Measurements from ENCODE around the gene MBLAC1. TPM values are rescaled to one million over a fixed set of nuclear protein-coding genes. Genes with fewer than 3 reads are reported as not detected.

The MBLAC1 gene
- total RNA-seq, 1 experiment from 2014 or later: 3.5 TPM

GRCh38 chr7:100124301-100125230 lies 2.2 kb upstream of the MBLAC1 start:
- H3K36me3 Mint-ChIP-seq: peaks cover 2% of the 10 kb centered on the region; the same call in 1 of the 2 replicates
- no peak for TF ChIP-seq E2F4 (CRISPR knock-in tag; IDR thresholded peaks at IDR 0.05; ENCODE audit: borderline replicate concordance, low read depth)
- TF ChIP-seq CDX4 (CRISPR knock-in tag; IDR thresholded peaks at IDR 0.05; ENCODE audit: borderline replicate concordance): no peak
- TF ChIP-seq ZNF317 (CRISPR knock-in tag; IDR thresholded peaks at IDR 0.05; ENCODE audit: borderline replicate concordance, low read depth): no peak
- TF ChIP-seq OVOL2 (CRISPR knock-in tag; IDR thresholded peaks at IDR 0.05; ENCODE audit: borderline replicate concordance): no peak
- no peak for TF ChIP-seq JAZF1 (CRISPR knock-in tag; IDR thresholded peaks at IDR 0.05)
- TF ChIP-seq NFYB (CRISPR knock-in tag; conservative IDR thresholded peaks at IDR 0.05; ENCODE audit: low read depth): no peak
- no peak for TF ChIP-seq ATF6 (CRISPR knock-in tag; IDR thresholded peaks at IDR 0.05)
- TF ChIP-seq IRF2 (CRISPR knock-in tag; IDR thresholded peaks at IDR 0.05; ENCODE audit: borderline replicate concordance, low read depth): no peak
- no peak for TF ChIP-seq TEAD1 (CRISPR knock-in tag; IDR thresholded peaks at IDR 0.05)
- TF ChIP-seq USF1 (CRISPR knock-in tag; IDR thresholded peaks at IDR 0.05): no peak
- TF ChIP-seq RORB (CRISPR knock-in tag; IDR thresholded peaks at IDR 0.05): no peak
- TF ChIP-seq FOXP1 (CRISPR knock-in tag; IDR thresholded peaks at IDR 0.05; ENCODE audit: borderline replicate concordance): no peak
- no peak for TF ChIP-seq ZNF423 (CRISPR knock-in tag; IDR thresholded peaks at IDR 0.05)
- no peak for TF ChIP-seq ATF2 (CRISPR knock-in tag; IDR thresholded peaks at IDR 0.05; ENCODE audit: borderline replicate concordance, low read depth)
- TF ChIP-seq FOXJ3 (CRISPR knock-in tag; IDR thresholded peaks at IDR 0.05; ENCODE audit: borderline replicate concordance): no peak
- TF ChIP-seq ATF3 (CRISPR knock-in tag; conservative IDR thresholded peaks at IDR 0.05): no peak
- TF ChIP-seq MXD4 (CRISPR knock-in tag; IDR thresholded peaks at IDR 0.05; ENCODE audit: borderline replicate concordance): no peak
- TF ChIP-seq AR (CRISPR knock-in tag; IDR thresholded peaks at IDR 0.05): no peak
- H3K9me3 Mint-ChIP-seq: no peaks in the 10 kb centered on the region
- no peak overlapping the region for H3K27ac Mint-ChIP-seq
- peaks cover 12% of the 10 kb centered on the region for H3K27me3 Mint-ChIP-seq (ENCODE audit: low read depth)
- POLR2A ChIA-PET: interaction anchor here (1.5 to 2.3 kb wide), 2 partner anchors 13 to 24 kb away, joined by 4 to 21 read pairs; partner anchors contain the start of genes AP4M1 and MCM7
- CTCF ChIA-PET: interaction anchor here (2.1 kb wide), 1 partner anchor 23 kb away, joined by 5 read pairs; the partner anchor contains the start of gene AP4M1
- H3K4me3 Mint-ChIP-seq: no peak overlapping the region; the same call in 1 of the 2 replicates
- H3K4me1 Mint-ChIP-seq: peaks cover 26% of the 10 kb centered on the region
- DNase-seq (ENCODE audit: low spot score) (no peak), ATAC-seq (no peak)
